ENCODE data around the gene DIPK1C.

DNA sequence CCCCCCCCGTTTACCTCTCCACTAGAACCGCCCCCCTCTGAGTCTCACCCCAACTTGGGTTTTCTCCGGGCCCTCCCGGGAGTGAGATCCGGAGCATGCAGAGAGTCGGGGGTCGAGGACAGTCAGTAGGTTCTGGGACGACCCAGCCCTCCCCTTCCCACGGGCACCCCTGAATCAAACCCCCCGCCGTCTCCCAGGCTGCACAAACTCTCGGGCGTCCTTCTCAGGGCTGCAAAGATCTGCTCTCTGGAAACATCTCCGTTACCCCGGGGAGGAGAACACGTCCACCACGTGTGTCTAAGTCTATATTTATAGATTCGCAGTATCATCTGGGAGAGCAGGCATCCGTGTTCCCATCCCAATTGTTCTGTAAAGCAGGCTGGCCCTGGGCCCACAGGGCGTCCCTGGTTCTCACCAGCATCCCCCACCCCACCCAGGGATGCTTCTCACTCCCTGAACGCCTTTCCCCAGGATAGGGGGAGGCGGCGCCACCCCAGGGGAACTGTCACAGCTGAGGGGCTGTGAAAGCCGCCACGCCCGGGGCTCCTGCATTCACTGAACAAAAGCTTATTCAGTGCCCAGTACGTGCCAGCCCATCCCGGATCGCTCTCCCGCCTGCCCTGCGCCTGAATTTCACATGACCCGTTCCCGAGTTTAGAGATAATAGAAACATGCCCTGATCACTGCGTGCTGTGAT, 765 bp upstream of the DIPK1C start:
- no peak for TF ChIP-seq OVOL2 (CRISPR knock-in tag; IDR thresholded peaks at IDR 0.05; ENCODE audit: borderline replicate concordance)
- no peak for TF ChIP-seq ZNF121 (CRISPR knock-in tag; IDR thresholded peaks at IDR 0.05)
- TF ChIP-seq, protein P1, sequence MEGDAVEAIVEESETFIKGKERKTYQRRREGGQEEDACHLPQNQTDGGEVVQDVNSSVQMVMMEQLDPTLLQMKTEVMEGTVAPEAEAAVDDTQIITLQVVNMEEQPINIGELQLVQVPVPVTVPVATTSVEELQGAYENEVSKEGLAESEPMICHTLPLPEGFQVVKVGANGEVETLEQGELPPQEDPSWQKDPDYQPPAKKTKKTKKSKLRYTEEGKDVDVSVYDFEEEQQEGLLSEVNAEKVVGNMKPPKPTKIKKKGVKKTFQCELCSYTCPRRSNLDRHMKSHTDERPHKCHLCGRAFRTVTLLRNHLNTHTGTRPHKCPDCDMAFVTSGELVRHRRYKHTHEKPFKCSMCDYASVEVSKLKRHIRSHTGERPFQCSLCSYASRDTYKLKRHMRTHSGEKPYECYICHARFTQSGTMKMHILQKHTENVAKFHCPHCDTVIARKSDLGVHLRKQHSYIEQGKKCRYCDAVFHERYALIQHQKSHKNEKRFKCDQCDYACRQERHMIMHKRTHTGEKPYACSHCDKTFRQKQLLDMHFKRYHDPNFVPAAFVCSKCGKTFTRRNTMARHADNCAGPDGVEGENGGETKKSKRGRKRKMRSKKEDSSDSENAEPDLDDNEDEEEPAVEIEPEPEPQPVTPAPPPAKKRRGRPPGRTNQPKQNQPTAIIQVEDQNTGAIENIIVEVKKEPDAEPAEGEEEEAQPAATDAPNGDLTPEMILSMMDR (IDR thresholded peaks at IDR 0.05): no peak
- TF ChIP-seq, protein P2, sequence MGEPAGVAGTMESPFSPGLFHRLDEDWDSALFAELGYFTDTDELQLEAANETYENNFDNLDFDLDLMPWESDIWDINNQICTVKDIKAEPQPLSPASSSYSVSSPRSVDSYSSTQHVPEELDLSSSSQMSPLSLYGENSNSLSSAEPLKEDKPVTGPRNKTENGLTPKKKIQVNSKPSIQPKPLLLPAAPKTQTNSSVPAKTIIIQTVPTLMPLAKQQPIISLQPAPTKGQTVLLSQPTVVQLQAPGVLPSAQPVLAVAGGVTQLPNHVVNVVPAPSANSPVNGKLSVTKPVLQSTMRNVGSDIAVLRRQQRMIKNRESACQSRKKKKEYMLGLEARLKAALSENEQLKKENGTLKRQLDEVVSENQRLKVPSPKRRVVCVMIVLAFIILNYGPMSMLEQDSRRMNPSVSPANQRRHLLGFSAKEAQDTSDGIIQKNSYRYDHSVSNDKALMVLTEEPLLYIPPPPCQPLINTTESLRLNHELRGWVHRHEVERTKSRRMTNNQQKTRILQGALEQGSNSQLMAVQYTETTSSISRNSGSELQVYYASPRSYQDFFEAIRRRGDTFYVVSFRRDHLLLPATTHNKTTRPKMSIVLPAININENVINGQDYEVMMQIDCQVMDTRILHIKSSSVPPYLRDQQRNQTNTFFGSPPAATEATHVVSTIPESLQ (CRISPR knock-in tag; IDR thresholded peaks at IDR 0.05): no peak
- TF ChIP-seq JUN (CRISPR knock-in tag; IDR thresholded peaks at IDR 0.05): no peak
- TF ChIP-seq TEAD1 (CRISPR knock-in tag; IDR thresholded peaks at IDR 0.05): no peak
- TF ChIP-seq, protein P3, sequence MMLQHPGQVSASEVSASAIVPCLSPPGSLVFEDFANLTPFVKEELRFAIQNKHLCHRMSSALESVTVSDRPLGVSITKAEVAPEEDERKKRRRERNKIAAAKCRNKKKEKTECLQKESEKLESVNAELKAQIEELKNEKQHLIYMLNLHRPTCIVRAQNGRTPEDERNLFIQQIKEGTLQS (CRISPR knock-in tag; conservative IDR thresholded peaks at IDR 0.05): no peak
- TF ChIP-seq CBFB (CRISPR knock-in tag; IDR thresholded peaks at IDR 0.05; ENCODE audit: low read depth): no peak
- TF ChIP-seq FOXJ3 (CRISPR knock-in tag; IDR thresholded peaks at IDR 0.05; ENCODE audit: borderline replicate concordance): no peak
- TF ChIP-seq, protein P4, sequence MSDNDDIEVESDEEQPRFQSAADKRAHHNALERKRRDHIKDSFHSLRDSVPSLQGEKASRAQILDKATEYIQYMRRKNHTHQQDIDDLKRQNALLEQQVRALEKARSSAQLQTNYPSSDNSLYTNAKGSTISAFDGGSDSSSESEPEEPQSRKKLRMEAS (CRISPR knock-in tag; IDR thresholded peaks at IDR 0.05): no peak
- no peak for TF ChIP-seq ZNF423 (CRISPR knock-in tag; IDR thresholded peaks at IDR 0.05)
- TF ChIP-seq, protein P5, sequence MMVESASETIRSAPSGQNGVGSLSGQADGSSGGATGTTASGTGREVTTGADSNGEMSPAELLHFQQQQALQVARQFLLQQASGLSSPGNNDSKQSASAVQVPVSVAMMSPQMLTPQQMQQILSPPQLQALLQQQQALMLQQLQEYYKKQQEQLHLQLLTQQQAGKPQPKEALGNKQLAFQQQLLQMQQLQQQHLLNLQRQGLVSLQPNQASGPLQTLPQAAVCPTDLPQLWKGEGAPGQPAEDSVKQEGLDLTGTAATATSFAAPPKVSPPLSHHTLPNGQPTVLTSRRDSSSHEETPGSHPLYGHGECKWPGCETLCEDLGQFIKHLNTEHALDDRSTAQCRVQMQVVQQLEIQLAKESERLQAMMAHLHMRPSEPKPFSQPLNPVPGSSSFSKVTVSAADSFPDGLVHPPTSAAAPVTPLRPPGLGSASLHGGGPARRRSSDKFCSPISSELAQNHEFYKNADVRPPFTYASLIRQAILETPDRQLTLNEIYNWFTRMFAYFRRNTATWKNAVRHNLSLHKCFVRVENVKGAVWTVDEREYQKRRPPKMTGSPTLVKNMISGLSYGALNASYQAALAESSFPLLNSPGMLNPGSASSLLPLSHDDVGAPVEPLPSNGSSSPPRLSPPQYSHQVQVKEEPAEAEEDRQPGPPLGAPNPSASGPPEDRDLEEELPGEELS (CRISPR knock-in tag; IDR thresholded peaks at IDR 0.05): no peak
- no peak for TF ChIP-seq FOXP1 (CRISPR knock-in tag; IDR thresholded peaks at IDR 0.05; ENCODE audit: borderline replicate concordance)
